ENCODE data around the gene RAPGEF2. TPM values are rescaled to one million over a fixed set of nuclear protein-coding genes. Genes with fewer than 3 reads are reported as not detected.

RAPGEF2 gene
- total and polyA plus RNA-seq, 2 donors (not counting 3 experiments of a cell fraction or from before 2014, with no cell fraction given): 28.7 to 55.2 TPM

- Histone ChIP-seq H4K20me1 (replicated peaks; ENCODE audit: control insufficient read depth, extremely low read depth, insufficient read depth, low read length) (no peaks in the 10 kb centered on the region), H2AFZ (ENCODE audit: low read depth, low read length) (no peak overlapping the region), H3K4me1 (ENCODE audit: control insufficient read depth, extremely low read depth, insufficient read depth, low read length) (peaks cover 46% of the 10 kb centered on the region), H3K27ac (ENCODE audit: insufficient read depth, low read depth, low read length) (peak overlapping the region; percentile 6), H3K27me3 (ENCODE audit: control insufficient read depth in 2 of 2, insufficient read depth in 2 of 2, low read length in 2 of 2) (no peaks in the 10 kb centered on the region), H3K79me2 (ENCODE audit: control insufficient read depth, insufficient read depth, low read length) (no peaks in the 10 kb centered on the region), H3K4me3 (replicated peaks in 1 of 3; ENCODE audit: insufficient read depth in 1 of 3, low read depth in 1 of 3, low read length in 3 of 3) (no peak overlapping the region), H3K9ac (replicated peaks; ENCODE audit: extremely low read depth, insufficient read depth, low read length) (no peak overlapping the region), H3K36me3 (ENCODE audit: control insufficient read depth in 2 of 2, extremely low read depth in 1 of 2, insufficient read depth in 2 of 2, low read length in 2 of 2) (no peaks in the 10 kb centered on the region), H3K9me3 (replicated peaks; ENCODE audit: control insufficient read depth, insufficient read depth, low read length) (no peaks in the 10 kb centered on the region), H3K9me1 (replicated peaks; ENCODE audit: control insufficient read depth, extremely low read depth, insufficient read depth, low read length) (no peaks in the 10 kb centered on the region), H3K4me2 (ENCODE audit: insufficient read depth, low read length) (peak overlapping the region; percentile 20)
- FAIRE-seq (peak; percentile 75), DNase-seq (ENCODE audit: low read depth, low spot score) (peak; percentile 83)
- no peak for TF ChIP-seq MYC (IDR thresholded peaks at IDR 0.05; ENCODE audit: low read depth, low read length)
- TF ChIP-seq GATA2 (IDR thresholded peaks at IDR 0.05; ENCODE audit: insufficient read depth, insufficient read length, low read depth, low read length): peak; percentile 83
- TF ChIP-seq EZH2 (IDR thresholded peaks at IDR 0.05; ENCODE audit: borderline replicate concordance, low read depth, low read length, severe bottlenecking): no peak
- CTCF ChIA-PET: interaction anchor here (0.8 kb wide), 1 partner anchor 9 kb away, joined by 3 read pairs; no protein-coding TSS in a partner anchor
- intact Hi-C loops (cut with micrococcal nuclease) (loop anchor here (5.0 kb wide), 1 partner anchor 129 kb away; no protein-coding TSS in a partner anchor), dilution Hi-C loops (cut with MboI; ENCODE audit: extremely low pct_ligation_motif_present, low sequenced_read_pairs) (no loop called here)
- BruUV-seq (replicated peaks): no TSS peak
- POLR2A ChIA-PET: no interaction called here
Measured at GRCh38 chr4:159273141-159273438, 170.2 kb downstream of the RAPGEF2 start.

GRCh38 chr4:159273841-159274240, 171.0 kb downstream of the RAPGEF2 start:
- CTCF ChIA-PET: interaction anchor here (1.3 to 1.7 kb wide), 2 partner anchors 10 to 46 kb away, joined by 3 to 5 read pairs; no protein-coding TSS in a partner anchor

More at GRCh38 chr4:159273841-159274240, 171.0 kb downstream of the RAPGEF2 start:
- no peaks in the 10 kb centered on the region for H3K79me2 ChIP-seq (ENCODE audit: control insufficient read depth, insufficient read depth, low read length)
- TF ChIP-seq MYC (IDR thresholded peaks at IDR 0.05; ENCODE audit: low read depth, low read length): no peak
- no peak for TF ChIP-seq FOS (IDR thresholded peaks at IDR 0.05; ENCODE audit: borderline replicate concordance, insufficient read depth, low read length)
- TF ChIP-seq EZH2 (IDR thresholded peaks at IDR 0.05; ENCODE audit: borderline replicate concordance, low read depth, low read length, severe bottlenecking): no peak
- no peak for TF ChIP-seq CTCF (IDR thresholded peaks at IDR 0.05; ENCODE audit: extremely low read depth in 1 of 2, insufficient read depth in 1 of 2, low read depth in 1 of 2, low read length in 2 of 2)
- TF ChIP-seq MAX (IDR thresholded peaks at IDR 0.05; ENCODE audit: insufficient read depth, insufficient read length): no peak
- TF ChIP-seq POLR2A (IDR thresholded peaks at IDR 0.05; ENCODE audit: low read depth, low read length): no peak
- TF ChIP-seq JUN (IDR thresholded peaks at IDR 0.05; ENCODE audit: borderline replicate concordance, insufficient read depth, insufficient read length, low read depth): no peak
- TF ChIP-seq GATA2 (IDR thresholded peaks at IDR 0.05; ENCODE audit: insufficient read depth, insufficient read length, low read depth, low read length): no peak
- TF ChIP-seq POLR2AphosphoS5 (IDR thresholded peaks at IDR 0.05; ENCODE audit: insufficient read depth, low read depth, low read length): no peak
- DNase-seq (ENCODE audit: low read depth, low spot score): no peak
- H3K27me3 ChIP-seq (ENCODE audit: control insufficient read depth in 2 of 2, insufficient read depth in 2 of 2, low read length in 2 of 2): no peaks in the 10 kb centered on the region
- no peaks in the 10 kb centered on the region for H3K9me1 ChIP-seq (replicated peaks; ENCODE audit: control insufficient read depth, extremely low read depth, insufficient read depth, low read length)
- peaks cover 46% of the 10 kb centered on the region for H3K4me1 ChIP-seq (ENCODE audit: control insufficient read depth, extremely low read depth, insufficient read depth, low read length)
- POLR2A ChIA-PET: no interaction called here
- no peak overlapping the region for H3K4me3 ChIP-seq (replicated peaks in 1 of 3; ENCODE audit: insufficient read depth in 1 of 3, low read depth in 1 of 3, low read length in 3 of 3)
- no peaks in the 10 kb centered on the region for H3K36me3 ChIP-seq (ENCODE audit: control insufficient read depth in 2 of 2, extremely low read depth in 1 of 2, insufficient read depth in 2 of 2, low read length in 2 of 2)
- no TSS peak for BruUV-seq (replicated peaks)
- H3K4me2 ChIP-seq (ENCODE audit: insufficient read depth, low read length): no peak overlapping the region
- FAIRE-seq: no peak
- H3K9ac ChIP-seq (replicated peaks; ENCODE audit: extremely low read depth, insufficient read depth, low read length): no peak overlapping the region
- H3K27ac ChIP-seq (ENCODE audit: insufficient read depth, low read depth, low read length): peak overlapping the region; percentile 17
- no peak overlapping the region for H2AFZ ChIP-seq (ENCODE audit: low read depth, low read length)
- H4K20me1 ChIP-seq (replicated peaks; ENCODE audit: control insufficient read depth, extremely low read depth, insufficient read depth, low read length): no peaks in the 10 kb centered on the region
- dilution Hi-C loops (cut with MboI; ENCODE audit: extremely low pct_ligation_motif_present, low sequenced_read_pairs) (no loop called here), intact Hi-C loops (cut with micrococcal nuclease) (loop anchor here (5.0 kb wide), 1 partner anchor 128 kb away; no protein-coding TSS in a partner anchor)
- H3K9me3 ChIP-seq (replicated peaks; ENCODE audit: control insufficient read depth, insufficient read depth, low read length): no peaks in the 10 kb centered on the region
